Uterus (tissue), 2 donors: ENCODE results near the gene ADAP2.
"Not testable (repeated sequence)": the region's sequence is repeated elsewhere in the genome, so short reads cannot be mapped to it uniquely, and the experiment has no call there.

Source experiments
- POLR2A ChIP-seq, 2 donors: fragments of 450-650 bp; IDR thresholded peaks; one replicate each; pipeline ENCODE4 v1.6.1; 2016; ENCODE audit warnings: antibody characterized with exemption in 2 of 2, mild to moderate bottlenecking in 1 of 2, moderate library complexity in 1 of 2
- TF ChIP-seq, protein P1 (sequence below), 4 experiments: fragments of 200-600 bp in 2 of 4; fragments of 450-650 bp in 2 of 4; sonication (generic) in 2 of 4; IDR thresholded peaks; one replicate each; pipeline ENCODE4 v1.5.1; 2016 to 2019; ENCODE audit warnings: antibody characterized with exemption in 4 of 4, mild to moderate bottlenecking in 2 of 4, moderate library complexity in 1 of 4

DNA sequence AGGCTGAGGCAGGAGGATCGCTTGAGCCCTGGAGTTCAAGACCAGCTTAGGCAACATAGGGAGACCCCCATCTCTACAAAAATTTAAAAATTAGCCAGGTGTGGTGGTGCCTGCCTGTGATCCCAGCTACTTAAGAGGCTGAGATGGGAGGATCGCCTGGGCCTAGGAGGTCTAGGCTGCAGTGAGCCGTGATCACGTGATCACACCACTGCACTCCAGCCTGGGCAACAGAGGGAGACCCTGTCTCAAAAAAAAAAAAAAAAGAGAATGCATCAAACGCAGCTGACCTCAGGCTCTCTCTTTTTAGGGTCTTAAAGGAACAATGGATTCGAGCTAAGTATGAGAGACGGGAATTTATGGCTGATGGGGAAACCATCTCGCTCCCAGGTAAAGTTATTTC lies 9.8 kb downstream of the ADAP2 start:
- not testable (repeated sequence) for TF ChIP-seq POLR2A (IDR thresholded peaks at IDR 0.05)
- TF ChIP-seq, protein P1, sequence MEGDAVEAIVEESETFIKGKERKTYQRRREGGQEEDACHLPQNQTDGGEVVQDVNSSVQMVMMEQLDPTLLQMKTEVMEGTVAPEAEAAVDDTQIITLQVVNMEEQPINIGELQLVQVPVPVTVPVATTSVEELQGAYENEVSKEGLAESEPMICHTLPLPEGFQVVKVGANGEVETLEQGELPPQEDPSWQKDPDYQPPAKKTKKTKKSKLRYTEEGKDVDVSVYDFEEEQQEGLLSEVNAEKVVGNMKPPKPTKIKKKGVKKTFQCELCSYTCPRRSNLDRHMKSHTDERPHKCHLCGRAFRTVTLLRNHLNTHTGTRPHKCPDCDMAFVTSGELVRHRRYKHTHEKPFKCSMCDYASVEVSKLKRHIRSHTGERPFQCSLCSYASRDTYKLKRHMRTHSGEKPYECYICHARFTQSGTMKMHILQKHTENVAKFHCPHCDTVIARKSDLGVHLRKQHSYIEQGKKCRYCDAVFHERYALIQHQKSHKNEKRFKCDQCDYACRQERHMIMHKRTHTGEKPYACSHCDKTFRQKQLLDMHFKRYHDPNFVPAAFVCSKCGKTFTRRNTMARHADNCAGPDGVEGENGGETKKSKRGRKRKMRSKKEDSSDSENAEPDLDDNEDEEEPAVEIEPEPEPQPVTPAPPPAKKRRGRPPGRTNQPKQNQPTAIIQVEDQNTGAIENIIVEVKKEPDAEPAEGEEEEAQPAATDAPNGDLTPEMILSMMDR (IDR thresholded peaks at IDR 0.05) = not testable (repeated sequence)
